Esophagus muscularis mucosa (tissue), 4 donors: Measurements from ENCODE around the gene SNX3. TPM values are rescaled to one million over a fixed set of nuclear protein-coding genes. Genes with fewer than 3 reads are reported as not detected.

ENCODE experiments used
- DNase-seq: peaks from one replicate; pipeline ENCODE4 v3.0.0-alpha.2; 2017; ENCODE audit errors: extremely low spot score
- H3K27ac ChIP-seq, 4 donors: fragments of 200-600 bp; sonication (generic); replicated peaks in 1 of 4; 1 replicate in 3 of 4; 2 replicates in 1 of 4; pipeline ENCODE4 v1.5.1; 2016 to 2019; ENCODE audit warnings: mild to moderate bottlenecking in 1 of 4
- H3K27me3 ChIP-seq, 4 donors: fragments of 200-600 bp; sonication (generic); one replicate each; pipeline versions ENCODE4 v1.5.1 to v1.6.0; 2016 to 2019
- H3K36me3 ChIP-seq, 4 donors: fragments of 200-600 bp; sonication (generic); one replicate each; pipeline ENCODE4 v1.5.1; 2016 to 2019
- H3K4me1 ChIP-seq, 4 donors: fragments of 200-600 bp; sonication (generic); one replicate each; pipeline ENCODE4 v1.5.1; 2016 to 2019
- H3K4me3 ChIP-seq, 4 donors: fragments of 200-600 bp; sonication (generic); 1 replicate in 2 of 4; 2 replicates in 2 of 4; pipeline ENCODE4 v1.5.1; 2016 to 2019; ENCODE audit warnings: mild to moderate bottlenecking in 4 of 4, moderate library complexity in 1 of 4
- H3K9me3 ChIP-seq, 4 donors: fragments of 200-600 bp; sonication (generic); 1 replicate in 3 of 4; 2 replicates in 1 of 4; pipeline ENCODE4 v1.5.1; 2016 to 2019
- CTCF ChIP-seq, 3 experiments: fragments of 200-600 bp in 2 of 3; fragments of 450-650 bp in 1 of 3; sonication (generic) in 2 of 3; IDR thresholded peaks; one replicate each; pipeline ENCODE4 v1.5.1; 2017 to 2019; ENCODE audit warnings: antibody characterized with exemption in 3 of 3, mild to moderate bottlenecking in 2 of 3, moderate library complexity in 1 of 3
- EP300 ChIP-seq: sonication (generic); formaldehyde crosslinking; IDR thresholded peaks from one replicate; pipeline ENCODE4 v1.6.1; 2017; ENCODE audit warnings: antibody characterized with exemption
- POLR2A ChIP-seq: fragments of 450-650 bp; IDR thresholded peaks from one replicate; pipeline ENCODE4 v1.6.1; 2017; ENCODE audit warnings: antibody characterized with exemption, moderate library complexity, mild to moderate bottlenecking, low read depth
- POLR2AphosphoS5 ChIP-seq, 2 donors: sonication (generic); formaldehyde crosslinking; IDR thresholded peaks; one replicate each; pipeline ENCODE4 v1.6.1; 2017; ENCODE audit warnings: antibody characterized with exemption in 2 of 2
- WGBS: methylation state at CpG from one replicate; pipeline ENCODE4 v1.1.5; 2018; 5-methylcytosine and 5-hydroxymethylcytosine counted together
- intact Hi-C: fragments of 100-400 bp; cut with DNase I; formaldehyde crosslinking; loops from one replicate; pipeline ENCODE4 v1.15.1; 2023
- total RNA-seq, 4 donors: library from RNA; depleted of rRNA; stranded (reverse); fragments of >200 nt; gene quantifications; one replicate each; pipeline versions ENCODE4 v1.1.0 to v1.2.1, GENCODE V29; 2016

SNX3 gene
- total RNA-seq, 4 donors from 2014 or later = 148 to 176 (median 151) TPM

- Histone ChIP-seq H3K4me1 (no peaks in the 10 kb centered on the region), H3K27me3 (no peaks in the 10 kb centered on the region), H3K36me3 (peaks cover 0 to 51% (median 27%) of the 10 kb centered on the region in 4 donors), H3K27ac (no peak overlapping the region), H3K9me3 (no peaks in the 10 kb centered on the region), H3K4me3 (no peak overlapping the region)
- no peak for TF ChIP-seq POLR2A
- no peak for TF ChIP-seq CTCF (IDR thresholded peaks at IDR 0.05)
- no peak for TF ChIP-seq POLR2AphosphoS5 (IDR thresholded peaks at IDR 0.05)
- TF ChIP-seq EP300 = no peak
- intact Hi-C loops = no loop called here
- DNase-seq = no peak
- WGBS = 96% methylated on average over 5 of the region's 5 CpGs
Observed at GRCh38 chr6:108209738-108210137, 51.1 kb downstream of the SNX3 start.

GRCh38 chr6:108207013-108207412 is 53.8 kb downstream of the SNX3 start:
- TF ChIP-seq POLR2A (no peak), POLR2AphosphoS5 (IDR thresholded peaks at IDR 0.05) (no peak), EP300 (no peak)
- DNase-seq = no peak
- no peaks in the 10 kb centered on the region for H3K9me3 ChIP-seq
- intact Hi-C loops = no loop called here
- peaks cover 0 to 36% (median 20%) of the 10 kb centered on the region in 4 donors for H3K36me3 ChIP-seq
- H3K27me3 ChIP-seq = no peaks in the 10 kb centered on the region
- H3K4me1 ChIP-seq = no peaks in the 10 kb centered on the region
- 98% methylated on average over 4 of the region's 4 CpGs for WGBS
- H3K4me3 ChIP-seq = no peak overlapping the region
- H3K27ac ChIP-seq = no peak overlapping the region

- intact Hi-C loops = no loop called here
Observed at GRCh38 chr6:108203189-108204112, 57.4 kb downstream of the SNX3 start.

GRCh38 chr6:108200631-108201030 is 60.2 kb downstream of the SNX3 start:
- H3K4me3 ChIP-seq = no peak overlapping the region
- TF ChIP-seq CTCF (IDR thresholded peaks at IDR 0.05) (no peak), EP300 (no peak), POLR2A (no peak), POLR2AphosphoS5 (IDR thresholded peaks at IDR 0.05) (no peak)
- H3K27me3 ChIP-seq = no peaks in the 10 kb centered on the region
- H3K36me3 ChIP-seq = no peaks in the 10 kb centered on the region
- H3K9me3 ChIP-seq = no peaks in the 10 kb centered on the region
- intact Hi-C loops = no loop called here
- 76% methylated on average over 7 of the region's 7 CpGs for WGBS
- DNase-seq = no peak
- H3K27ac ChIP-seq = no peak overlapping the region
- H3K4me1 ChIP-seq = no peaks in the 10 kb centered on the region

More at GRCh38 chr6:108203189-108204112, 57.4 kb downstream of the SNX3 start:
- Histone ChIP-seq H3K36me3 (peaks cover 0 to 13% (median 4%) of the 10 kb centered on the region in 4 donors), H3K27me3 (no peaks in the 10 kb centered on the region), H3K27ac (no peak overlapping the region), H3K4me1 (no peaks in the 10 kb centered on the region), H3K4me3 (no peak overlapping the region), H3K9me3 (no peaks in the 10 kb centered on the region)
- no peak for DNase-seq
- TF ChIP-seq EP300 = no peak
- TF ChIP-seq CTCF (IDR thresholded peaks at IDR 0.05) = no peak
- no peak for TF ChIP-seq POLR2AphosphoS5 (IDR thresholded peaks at IDR 0.05)
- no peak for TF ChIP-seq POLR2A
- 70% methylated on average over 11 of the region's 14 CpGs for WGBS

- Histone ChIP-seq H3K9me3 (no peaks in the 10 kb centered on the region), H3K4me1 (no peaks in the 10 kb centered on the region), H3K27me3 (peaks cover 0 to 3% (median 0%) of the 10 kb centered on the region in 4 donors), H3K4me3 (no peak overlapping the region), H3K27ac (no peak overlapping the region), H3K36me3 (no peaks in the 10 kb centered on the region)
- WGBS = 93% methylated on average over 6 of the region's 8 CpGs
- no peak for DNase-seq
- intact Hi-C loops = no loop called here
- TF ChIP-seq CTCF (IDR thresholded peaks at IDR 0.05) (no peak), EP300 (no peak), POLR2A (no peak), POLR2AphosphoS5 (IDR thresholded peaks at IDR 0.05) (no peak)
Observed at GRCh38 chr6:108200186-108200585, 60.7 kb downstream of the SNX3 start.
